Measurements from ENCODE around the gene ADGRG3.

GRCh38 chr16:57695680-57696069, 27.6 kb downstream of the ADGRG3 start:
- TF ChIP-seq PPARA (CRISPR knock-in tag; IDR thresholded peaks at IDR 0.05; ENCODE audit: borderline replicate concordance) = no peak
- TF ChIP-seq CSRNP3 (CRISPR knock-in tag; IDR thresholded peaks at IDR 0.05) = no peak
- no peak for TF ChIP-seq ZNF70 (CRISPR knock-in tag; IDR thresholded peaks at IDR 0.05)
- TF ChIP-seq RARB (CRISPR knock-in tag; IDR thresholded peaks at IDR 0.05) = no peak
- TF ChIP-seq PATZ1 (CRISPR knock-in tag; IDR thresholded peaks at IDR 0.05; ENCODE audit: borderline replicate concordance) = no peak
- TF ChIP-seq ISL1 (CRISPR knock-in tag; IDR thresholded peaks at IDR 0.05) = no peak
- TF ChIP-seq ESRRG (CRISPR knock-in tag; IDR thresholded peaks at IDR 0.05) = no peak
- no peak for TF ChIP-seq TCF4 (CRISPR knock-in tag; IDR thresholded peaks at IDR 0.05; ENCODE audit: borderline replicate concordance)
- no peak for TF ChIP-seq CREB5 (CRISPR knock-in tag; IDR thresholded peaks at IDR 0.05; ENCODE audit: low read depth)
